DMS53 treated with DMSO at 0.1 percent for 48 hours (cell line): ENCODE measurements around the gene RERE.

ENCODE experiments used
- DNase-seq: peaks from one replicate; lab custom pipeline; 2025; ENCODE audit not compliant: unreplicated experiment; lab: John Stamatoyannopoulos, UW

The RERE gene

GRCh38 chr1:8347635-8348034 is 469.8 kb downstream of the RERE start:
- DNase-seq = no peak

GRCh38 chr1:8345621-8346415 is 471.6 kb downstream of the RERE start:
- DNase-seq = no peak

- DNase-seq = no peak
These were observed 472.4 kb downstream of the RERE start for GRCh38 chr1:8344893-8345507.

GRCh38 chr1:8343464-8344001 is 473.9 kb downstream of the RERE start:
- no peak for DNase-seq

GRCh38 chr1:8343044-8343443 is 474.4 kb downstream of the RERE start:
- no peak for DNase-seq

GRCh38 chr1:8342325-8342724 is 475.1 kb downstream of the RERE start:
- no peak for DNase-seq

GRCh38 chr1:8340448-8340847 is 477.0 kb downstream of the RERE start:
- no peak for DNase-seq

- no peak for DNase-seq
These were observed 478.2 kb downstream of the RERE start for GRCh38 chr1:8339203-8339600.

- no peak for DNase-seq
These were observed 478.8 kb downstream of the RERE start for GRCh38 chr1:8338526-8339202.

- no peak for DNase-seq
These were observed 479.5 kb downstream of the RERE start for GRCh38 chr1:8337776-8338525.

- no peak for DNase-seq
These were observed 482.2 kb downstream of the RERE start for GRCh38 chr1:8335246-8335645.

GRCh38 chr1:8334106-8334851 is 483.2 kb downstream of the RERE start:
- DNase-seq = no peak

GRCh38 chr1:8333246-8333987 is 484.0 kb downstream of the RERE start:
- DNase-seq = no peak

- no peak for DNase-seq
These were observed 484.6 kb downstream of the RERE start for GRCh38 chr1:8332806-8333205.

GRCh38 chr1:8330271-8331125 is 486.9 kb downstream of the RERE start:
- no peak for DNase-seq

- no peak for DNase-seq
These were observed 487.6 kb downstream of the RERE start for GRCh38 chr1:8329858-8330257.

- no peak for DNase-seq
These were observed 488.0 kb downstream of the RERE start for GRCh38 chr1:8329439-8329838.

- DNase-seq = no peak
These were observed 489.2 kb downstream of the RERE start for GRCh38 chr1:8328271-8328670.

GRCh38 chr1:8326265-8326664 is 491.2 kb downstream of the RERE start:
- DNase-seq = no peak
